Measurements from ENCODE around the gene RPL35A. TPM values are rescaled to one million over a fixed set of nuclear protein-coding genes. Genes with fewer than 3 reads are reported as not detected.

Gene RPL35A
- total and polyA plus RNA-seq, 9 of the 15 experiments (the other 6 are each of a cell fraction or from before 2014, with no cell fraction given) = 1,475 to 2,942 (median 2,367) TPM

DNA sequence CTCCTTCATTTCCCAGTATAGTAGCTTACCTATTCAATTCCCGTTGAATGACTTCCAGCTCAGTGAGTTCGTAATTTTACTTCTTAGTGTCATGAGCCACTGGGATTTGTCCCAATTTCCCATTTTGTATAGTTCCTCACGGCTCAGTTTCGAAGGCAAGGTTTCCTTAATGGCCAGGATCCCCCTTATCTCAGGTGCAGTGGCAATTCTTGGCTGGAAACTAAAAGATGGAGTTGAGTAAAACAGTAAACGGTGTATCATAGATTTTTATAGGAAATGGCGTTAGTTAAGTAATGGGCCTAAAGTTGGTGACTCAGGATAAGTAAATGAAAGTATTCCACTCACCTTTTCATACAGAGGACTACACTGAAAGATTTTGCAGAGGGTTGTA, 9.5 kb downstream of the RPL35A start (continued):
- TF ChIP-seq, protein P1, sequence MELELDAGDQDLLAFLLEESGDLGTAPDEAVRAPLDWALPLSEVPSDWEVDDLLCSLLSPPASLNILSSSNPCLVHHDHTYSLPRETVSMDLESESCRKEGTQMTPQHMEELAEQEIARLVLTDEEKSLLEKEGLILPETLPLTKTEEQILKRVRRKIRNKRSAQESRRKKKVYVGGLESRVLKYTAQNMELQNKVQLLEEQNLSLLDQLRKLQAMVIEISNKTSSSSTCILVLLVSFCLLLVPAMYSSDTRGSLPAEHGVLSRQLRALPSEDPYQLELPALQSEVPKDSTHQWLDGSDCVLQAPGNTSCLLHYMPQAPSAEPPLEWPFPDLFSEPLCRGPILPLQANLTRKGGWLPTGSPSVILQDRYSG (tag; conservative IDR thresholded peaks at IDR 0.05; ENCODE audit: low read depth) = 0 out of 2 replicates have a peak, but pooled peaks have one; percentile 37
- peak; percentile 71; the same call in 1 of the 2 replicates for TF ChIP-seq THRAP3 (IDR thresholded peaks at IDR 0.05; ENCODE audit: borderline replicate concordance)
- no peak for TF ChIP-seq RBM17 (IDR thresholded peaks at IDR 0.05; ENCODE audit: borderline replicate concordance, low read depth, low read length)
- no peak for TF ChIP-seq E2F5 (CRISPR knock-in tag; IDR thresholded peaks at IDR 0.05)
- no peak for TF ChIP-seq MAFG (tag; conservative IDR thresholded peaks at IDR 0.05)
- TF ChIP-seq NCOR1 (IDR thresholded peaks at IDR 0.05) = peak; percentile 6; the same call in 1 of the 2 replicates
- no peak for TF ChIP-seq RAD51 (IDR thresholded peaks at IDR 0.05; ENCODE audit: borderline replicate concordance, low read depth)
- TF ChIP-seq, protein P2, sequence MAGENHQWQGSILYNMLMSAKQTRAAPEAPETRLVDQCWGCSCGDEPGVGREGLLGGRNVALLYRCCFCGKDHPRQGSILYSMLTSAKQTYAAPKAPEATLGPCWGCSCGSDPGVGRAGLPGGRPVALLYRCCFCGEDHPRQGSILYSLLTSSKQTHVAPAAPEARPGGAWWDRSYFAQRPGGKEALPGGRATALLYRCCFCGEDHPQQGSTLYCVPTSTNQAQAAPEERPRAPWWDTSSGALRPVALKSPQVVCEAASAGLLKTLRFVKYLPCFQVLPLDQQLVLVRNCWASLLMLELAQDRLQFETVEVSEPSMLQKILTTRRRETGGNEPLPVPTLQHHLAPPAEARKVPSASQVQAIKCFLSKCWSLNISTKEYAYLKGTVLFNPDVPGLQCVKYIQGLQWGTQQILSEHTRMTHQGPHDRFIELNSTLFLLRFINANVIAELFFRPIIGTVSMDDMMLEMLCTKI (IDR thresholded peaks at IDR 0.05; ENCODE audit: partially characterized antibody) = no peak
- TF ChIP-seq ZNF140 (CRISPR knock-in tag; IDR thresholded peaks at IDR 0.05) = no peak
- TF ChIP-seq RNF219 (CRISPR knock-in tag; IDR thresholded peaks at IDR 0.05) = no peak
- TF ChIP-seq HNRNPUL1 (IDR thresholded peaks at IDR 0.05; ENCODE audit: low read length) = no peak
- TF ChIP-seq NR2C1 (IDR thresholded peaks at IDR 0.05) = 0 out of 2 replicates have a peak, but pooled peaks have one; percentile 15
- 0 out of 2 replicates have a peak, but pooled peaks have one; percentile 28 for TF ChIP-seq NR2C1 (tag; IDR thresholded peaks at IDR 0.05)
- TF ChIP-seq ZNF354B (CRISPR knock-in tag; IDR thresholded peaks at IDR 0.05) = no peak
- TF ChIP-seq ZNF780A (CRISPR knock-in tag; IDR thresholded peaks at IDR 0.05) = no peak
- no peak for TF ChIP-seq ZKSCAN8 (CRISPR knock-in tag; IDR thresholded peaks at IDR 0.05)
- no peak for TF ChIP-seq E2F3 (CRISPR knock-in tag; IDR thresholded peaks at IDR 0.05)
- TF ChIP-seq KAT8 (IDR thresholded peaks at IDR 0.05; ENCODE audit: low read depth) = peak; percentile 58; the same call in 1 of the 2 replicates
- no peak for TF ChIP-seq SLC30A9 (CRISPR knock-in tag; IDR thresholded peaks at IDR 0.05)
- TF ChIP-seq, protein P3, sequence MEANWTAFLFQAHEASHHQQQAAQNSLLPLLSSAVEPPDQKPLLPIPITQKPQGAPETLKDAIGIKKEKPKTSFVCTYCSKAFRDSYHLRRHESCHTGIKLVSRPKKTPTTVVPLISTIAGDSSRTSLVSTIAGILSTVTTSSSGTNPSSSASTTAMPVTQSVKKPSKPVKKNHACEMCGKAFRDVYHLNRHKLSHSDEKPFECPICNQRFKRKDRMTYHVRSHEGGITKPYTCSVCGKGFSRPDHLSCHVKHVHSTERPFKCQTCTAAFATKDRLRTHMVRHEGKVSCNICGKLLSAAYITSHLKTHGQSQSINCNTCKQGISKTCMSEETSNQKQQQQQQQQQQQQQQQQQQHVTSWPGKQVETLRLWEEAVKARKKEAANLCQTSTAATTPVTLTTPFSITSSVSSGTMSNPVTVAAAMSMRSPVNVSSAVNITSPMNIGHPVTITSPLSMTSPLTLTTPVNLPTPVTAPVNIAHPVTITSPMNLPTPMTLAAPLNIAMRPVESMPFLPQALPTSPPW (CRISPR knock-in tag; IDR thresholded peaks at IDR 0.05) = no peak
- no peak for TF ChIP-seq STAT5B (CRISPR knock-in tag; IDR thresholded peaks at IDR 0.05)
- TF ChIP-seq BCL6 (CRISPR knock-in tag; IDR thresholded peaks at IDR 0.05) = no peak
- TF ChIP-seq GATA2 (CRISPR knock-in tag; IDR thresholded peaks at IDR 0.05) = no peak

Data from K562 (cell line).